Activated naive CD4-positive, alpha-beta T cell treated with anti-CD3 and anti-CD28 coated beads, Interleukin-2, amount 50 U/mL, for 24 hours (primary cell): ENCODE results near the gene CERK.
"Not testable (repeated sequence)": the region's sequence is repeated elsewhere in the genome, so short reads cannot be mapped to it uniquely, and the experiment has no call there.

Experiments used
- H3K27ac Mint-ChIP-seq: one replicate; pipeline ENCODE4 v1.8.0; 2021; ENCODE audit warnings: mild to moderate bottlenecking, mixed read lengths
- H3K27me3 Mint-ChIP-seq: one replicate; pipeline ENCODE4 v1.8.0; 2021; ENCODE audit warnings: mixed read lengths
- H3K36me3 Mint-ChIP-seq: one replicate; pipeline ENCODE4 v1.8.0; 2021; ENCODE audit warnings: mixed read lengths
- H3K4me1 Mint-ChIP-seq: one replicate; pipeline ENCODE4 v1.8.0; 2021; ENCODE audit warnings: mixed read lengths
- H3K4me3 Mint-ChIP-seq: one replicate; pipeline ENCODE4 v1.8.0; 2021; ENCODE audit warnings: mild to moderate bottlenecking, mixed read lengths
- H3K9me3 Mint-ChIP-seq: one replicate; pipeline ENCODE4 v1.8.0; 2021; ENCODE audit warnings: mixed read lengths

CERK gene

DNA sequence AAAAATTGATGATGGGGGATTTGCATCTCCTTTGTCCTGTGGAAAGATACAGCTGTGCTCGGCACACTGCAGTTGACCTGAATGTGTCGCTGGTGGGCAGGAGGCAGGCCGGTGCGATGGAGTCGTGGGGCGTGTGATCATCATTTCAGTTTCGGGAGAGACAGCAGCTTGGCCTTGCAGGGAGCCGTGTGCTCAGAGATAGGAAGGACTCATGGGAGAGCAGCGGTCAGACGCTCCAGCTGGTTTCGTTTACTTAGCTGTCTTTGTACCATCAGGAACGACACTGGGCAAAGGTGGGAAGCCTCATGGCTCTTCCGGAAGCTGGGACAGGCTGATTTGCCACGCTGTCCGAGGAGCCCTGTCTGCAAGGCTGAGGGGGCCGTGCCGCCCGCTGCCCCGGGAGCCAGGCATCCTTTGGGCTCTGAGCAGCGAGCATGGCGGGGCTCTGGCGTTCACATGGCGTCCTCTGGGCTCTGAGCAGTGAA lies 85.2 kb downstream of the CERK start:
- Mint-ChIP-seq H3K4me3 (no peak overlapping the region), H3K27ac (peak overlapping the region; percentile 10), H3K9me3 (no peaks in the 10 kb centered on the region), H3K36me3 (no peaks in the 10 kb centered on the region), H3K4me1 (peaks cover 12% of the 10 kb centered on the region), H3K27me3 (no peaks in the 10 kb centered on the region)

DNA sequence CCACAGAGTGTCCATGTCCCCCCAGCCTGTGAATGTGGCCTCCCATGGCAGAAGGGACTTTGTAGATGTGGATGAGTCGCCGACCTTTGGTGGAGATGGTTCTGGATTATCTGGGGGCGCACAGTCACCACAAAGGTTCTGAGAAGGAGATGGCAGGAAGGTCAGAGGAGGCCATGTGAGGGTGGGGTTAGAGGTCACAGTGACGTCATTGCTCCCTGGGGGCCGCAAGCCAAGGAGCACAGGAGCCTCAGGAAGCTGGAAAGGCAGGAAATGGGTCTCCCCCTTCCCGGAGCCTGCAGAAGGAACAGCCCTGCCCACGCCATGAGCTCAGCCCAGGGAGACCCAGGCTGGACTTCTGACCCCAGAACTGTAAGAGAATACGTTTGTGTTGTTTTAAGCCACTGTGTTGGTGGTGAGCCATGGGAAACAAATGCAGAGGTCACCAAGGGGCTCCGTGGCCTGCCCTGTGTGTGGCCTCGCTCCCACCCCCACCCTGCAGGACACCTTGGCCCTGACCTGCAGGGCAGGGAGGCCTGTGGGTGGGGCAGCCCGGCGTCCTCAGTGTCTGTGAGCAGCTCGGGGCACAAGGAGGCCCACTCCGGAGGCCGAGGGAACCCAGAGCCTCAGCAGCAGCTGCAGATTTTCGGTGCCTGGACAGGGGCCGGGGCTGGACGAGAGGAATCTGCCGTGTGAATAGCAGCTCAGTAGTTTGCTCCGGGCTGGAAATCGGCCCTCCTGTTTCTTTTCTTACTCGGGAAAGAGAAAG lies 85.8 kb downstream of the CERK start:
- Mint-ChIP-seq H3K4me1 (peaks cover 12% of the 10 kb centered on the region), H3K36me3 (no peaks in the 10 kb centered on the region), H3K4me3 (no peak overlapping the region), H3K27ac (peak overlapping the region; percentile 10), H3K27me3 (no peaks in the 10 kb centered on the region), H3K9me3 (no peaks in the 10 kb centered on the region)

DNA sequence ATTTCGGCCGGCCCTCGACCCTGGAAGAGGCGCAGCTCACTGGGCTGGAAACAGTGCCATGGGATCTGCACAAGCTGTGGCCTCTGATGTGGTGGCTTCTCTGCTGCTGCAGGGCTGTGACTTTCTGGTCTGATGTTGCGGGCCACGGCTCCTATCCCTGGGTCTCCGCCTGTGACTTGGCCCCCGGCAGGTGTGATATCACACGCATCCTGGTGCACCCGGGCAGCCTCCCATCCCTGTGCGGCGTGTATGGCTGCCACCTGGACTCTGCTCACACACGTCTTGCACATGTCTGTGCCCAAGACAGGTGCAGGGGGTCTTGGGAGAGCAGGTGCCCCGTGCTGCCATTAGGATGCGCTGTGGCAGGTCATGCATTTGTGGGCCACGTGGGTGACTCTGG lies 86.7 kb downstream of the CERK start:
- H3K9me3 Mint-ChIP-seq = no peaks in the 10 kb centered on the region
- H3K27ac Mint-ChIP-seq = no peak overlapping the region
- no peaks in the 10 kb centered on the region for H3K27me3 Mint-ChIP-seq
- H3K4me1 Mint-ChIP-seq = peaks cover 12% of the 10 kb centered on the region
- H3K36me3 Mint-ChIP-seq = no peaks in the 10 kb centered on the region
- no peak overlapping the region for H3K4me3 Mint-ChIP-seq

GRCh38 chr22:46650078-46650810 lies 87.8 kb downstream of the CERK start:
- Mint-ChIP-seq H3K36me3 (no peaks in the 10 kb centered on the region), H3K27ac (no peak overlapping the region), H3K9me3 (no peaks in the 10 kb centered on the region), H3K4me1 (peaks cover 12% of the 10 kb centered on the region), H3K27me3 (no peaks in the 10 kb centered on the region), H3K4me3 (no peak overlapping the region)

DNA sequence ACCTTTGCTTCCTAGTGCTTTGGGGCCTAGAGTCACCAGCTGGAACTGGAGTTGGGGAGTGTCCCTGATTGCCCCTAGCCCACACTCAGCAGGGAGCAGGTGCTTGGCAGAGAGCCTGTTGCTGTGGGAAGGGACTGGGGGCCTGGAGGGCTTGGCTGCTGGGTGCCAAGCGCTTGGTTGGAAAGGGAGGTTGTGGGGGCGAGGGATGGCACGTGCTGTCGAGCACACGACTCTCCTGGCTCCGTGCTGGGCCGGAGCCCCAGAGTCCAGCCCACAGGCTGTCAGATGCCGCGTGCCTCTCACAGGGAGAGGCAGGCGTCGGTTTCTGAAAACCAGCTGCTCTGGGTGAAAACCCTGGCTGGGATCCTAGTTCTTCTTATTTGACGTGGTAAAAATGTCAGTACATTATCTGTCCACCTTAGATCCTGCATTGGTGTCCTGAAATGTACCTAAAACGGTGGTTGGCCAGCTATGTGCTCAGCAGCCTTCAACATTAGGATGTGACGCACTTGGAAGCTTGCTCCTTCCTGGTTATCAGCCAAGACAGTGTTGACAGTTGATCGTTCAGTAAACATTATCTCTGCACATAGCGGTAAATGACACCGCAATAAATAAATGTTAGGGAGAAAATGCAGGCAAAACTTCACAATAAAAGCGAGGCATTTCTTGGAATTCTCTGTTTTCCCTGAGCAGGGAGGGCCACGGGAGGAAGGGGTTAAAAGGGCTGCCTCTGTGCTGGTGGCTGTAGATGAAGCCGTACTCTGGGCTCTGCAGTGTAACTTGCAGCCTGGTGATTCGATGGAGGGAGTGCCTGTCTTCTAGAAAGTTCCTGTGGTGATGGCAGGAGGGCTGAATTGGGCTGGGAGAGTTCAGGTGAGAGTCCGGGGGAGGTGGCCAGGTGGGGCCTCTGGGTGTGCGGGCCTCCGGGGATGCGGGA lies 88.6 kb downstream of the CERK start:
- H3K9me3 Mint-ChIP-seq = no peaks in the 10 kb centered on the region
- H3K36me3 Mint-ChIP-seq = no peaks in the 10 kb centered on the region
- no peak overlapping the region for H3K4me3 Mint-ChIP-seq
- no peaks in the 10 kb centered on the region for H3K27me3 Mint-ChIP-seq
- peaks cover 12% of the 10 kb centered on the region for H3K4me1 Mint-ChIP-seq
- H3K27ac Mint-ChIP-seq = no peak overlapping the region

DNA sequence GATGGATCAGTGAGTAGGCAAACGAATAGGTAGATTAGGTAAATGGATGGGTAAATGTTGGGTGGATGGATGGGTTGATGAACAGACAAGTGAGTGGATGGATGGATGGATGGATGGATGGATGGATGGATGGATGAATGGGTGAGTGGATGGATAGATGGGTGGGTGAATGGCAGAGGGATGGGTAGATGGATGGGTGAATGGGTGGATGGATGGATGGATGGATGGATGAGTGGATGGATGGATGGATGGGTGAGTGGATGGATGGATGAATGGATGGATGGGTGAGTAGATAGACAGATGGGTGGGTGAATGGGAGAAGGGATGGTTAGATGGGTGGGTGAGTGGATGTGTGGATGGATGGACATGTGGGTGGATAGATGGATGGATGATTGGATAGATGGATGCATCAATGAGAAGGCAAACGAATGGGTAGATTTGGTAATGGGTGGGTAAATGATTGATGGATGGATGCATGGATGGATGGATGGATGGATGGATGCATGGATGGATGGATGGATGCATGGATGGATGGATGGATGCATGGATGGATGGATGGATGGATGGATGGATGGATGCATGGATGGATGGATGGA lies 89.7 kb downstream of the CERK start:
- H3K9me3 Mint-ChIP-seq, H3K27ac Mint-ChIP-seq, H3K36me3 Mint-ChIP-seq, H3K4me3 Mint-ChIP-seq, H3K27me3 Mint-ChIP-seq: not testable (repeated sequence)
- H3K4me1 Mint-ChIP-seq = peaks cover 12% of the 10 kb centered on the region

GRCh38 chr22:46646531-46647215 lies 91.4 kb downstream of the CERK start:
- Mint-ChIP-seq H3K4me1 (peaks cover 3% of the 10 kb centered on the region), H3K9me3 (peaks cover 5% of the 10 kb centered on the region), H3K4me3 (no peak overlapping the region), H3K27ac (no peak overlapping the region), H3K27me3 (no peaks in the 10 kb centered on the region), H3K36me3 (peaks cover 2% of the 10 kb centered on the region)

DNA sequence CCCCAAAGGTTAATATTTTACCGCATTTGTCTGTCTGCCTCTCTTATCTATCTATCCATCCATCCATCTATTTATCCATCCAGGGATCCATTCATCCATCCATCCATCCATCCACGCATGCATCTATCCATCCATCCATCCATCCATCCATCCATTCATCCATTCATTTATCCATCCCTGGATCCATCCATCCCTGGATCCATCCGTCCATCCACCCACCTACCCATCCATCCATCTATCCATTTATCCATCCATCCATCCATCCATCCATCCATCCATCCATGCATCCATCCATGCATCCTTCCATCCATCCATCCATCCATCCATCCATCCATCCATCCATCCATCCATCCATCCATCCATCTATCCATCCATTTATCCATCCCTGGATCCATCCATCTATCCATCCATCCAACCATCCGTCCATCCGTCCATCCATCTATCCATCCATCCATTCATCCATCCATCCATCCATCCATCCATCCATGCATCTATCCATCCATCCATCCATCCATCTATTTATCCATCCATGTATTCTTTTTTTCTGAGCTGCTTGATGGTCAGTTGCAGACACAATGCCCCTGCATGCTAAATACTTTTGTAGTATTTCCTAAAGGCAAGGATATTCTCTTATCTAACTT lies 95.1 kb downstream of the CERK start:
- H3K27ac Mint-ChIP-seq, H3K4me3 Mint-ChIP-seq: not testable (repeated sequence)

GRCh38 chr22:46641811-46642266 lies 96.2 kb downstream of the CERK start:
- H3K27ac Mint-ChIP-seq = no peak overlapping the region
- H3K4me1 Mint-ChIP-seq = no peaks in the 10 kb centered on the region

More for the DNA sequence above, 95.1 kb downstream of the CERK start:
- not testable (repeated sequence) for H3K36me3 Mint-ChIP-seq, H3K9me3 Mint-ChIP-seq, H3K4me1 Mint-ChIP-seq, H3K27me3 Mint-ChIP-seq

GRCh38 chr22:46640293-46641055 lies 97.6 kb downstream of the CERK start:
- H3K4me3 Mint-ChIP-seq = no peak overlapping the region
- peaks cover 5% of the 10 kb centered on the region for H3K9me3 Mint-ChIP-seq
- no peaks in the 10 kb centered on the region for H3K4me1 Mint-ChIP-seq
- H3K27me3 Mint-ChIP-seq = no peaks in the 10 kb centered on the region
- H3K36me3 Mint-ChIP-seq = peaks cover 2% of the 10 kb centered on the region
- H3K27ac Mint-ChIP-seq = no peak overlapping the region

More at GRCh38 chr22:46641811-46642266, 96.2 kb downstream of the CERK start:
- no peaks in the 10 kb centered on the region for H3K27me3 Mint-ChIP-seq
- H3K36me3 Mint-ChIP-seq = peaks cover 2% of the 10 kb centered on the region
- peaks cover 5% of the 10 kb centered on the region for H3K9me3 Mint-ChIP-seq
- H3K4me3 Mint-ChIP-seq = no peak overlapping the region

- no peak overlapping the region for H3K4me3 Mint-ChIP-seq
- no peaks in the 10 kb centered on the region for H3K27me3 Mint-ChIP-seq
- H3K9me3 Mint-ChIP-seq = peaks cover 5% of the 10 kb centered on the region
- H3K36me3 Mint-ChIP-seq = peaks cover 2% of the 10 kb centered on the region
- no peak overlapping the region for H3K27ac Mint-ChIP-seq
- no peaks in the 10 kb centered on the region for H3K4me1 Mint-ChIP-seq
Observed at GRCh38 chr22:46639843-46640242, 98.2 kb downstream of the CERK start.

DNA sequence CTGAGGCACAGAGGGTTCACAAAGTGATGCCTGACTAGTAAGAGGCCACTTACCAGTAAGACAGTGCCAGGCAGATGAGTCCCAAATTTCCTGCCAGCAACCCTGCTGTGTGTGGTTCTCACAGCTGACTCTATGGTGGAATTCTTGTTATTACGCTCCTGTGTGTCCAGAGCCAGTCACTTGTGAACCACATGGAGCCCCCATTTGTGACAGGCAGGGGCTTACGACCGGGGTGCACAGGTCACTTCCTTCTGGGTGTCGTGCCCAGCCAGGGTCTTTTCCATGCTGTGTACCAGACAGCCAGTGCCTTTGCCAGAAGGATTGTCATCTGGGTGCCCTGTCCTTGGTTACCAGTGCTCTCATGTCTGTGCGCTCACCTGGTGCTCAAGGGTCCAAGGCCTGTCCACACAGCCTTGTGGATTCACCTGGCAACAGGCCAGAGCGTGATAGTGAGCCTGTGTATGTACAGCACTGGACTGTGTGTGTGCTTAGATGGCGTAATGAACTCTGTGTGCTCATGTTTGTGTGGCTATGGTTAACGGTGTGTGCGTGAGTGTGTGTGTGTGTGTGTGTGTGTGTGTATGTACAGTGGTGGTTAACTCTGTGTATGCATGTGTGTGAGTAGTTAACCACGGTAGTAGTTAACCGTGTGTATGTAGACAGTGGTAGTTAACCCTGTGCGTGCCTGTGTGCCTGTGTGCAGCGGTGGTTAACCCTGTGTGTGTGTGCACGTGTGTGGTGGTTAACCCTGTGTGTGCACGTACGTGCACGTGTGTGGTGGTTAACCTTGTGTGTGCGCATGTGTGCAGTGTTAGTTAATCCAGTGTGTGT lies 99.2 kb downstream of the CERK start:
- Mint-ChIP-seq H3K27ac (no peak overlapping the region), H3K4me1 (peaks cover 4% of the 10 kb centered on the region), H3K36me3 (peaks cover 2% of the 10 kb centered on the region), H3K4me3 (no peak overlapping the region), H3K9me3 (peaks cover 5% of the 10 kb centered on the region), H3K27me3 (no peaks in the 10 kb centered on the region)
